NCI-H748 treated with DMSO at 0.1 percent for 48 hours (cell line): Measurements from ENCODE around the gene GPBAR1.
"Not testable (repeated sequence)": the region's sequence is repeated elsewhere in the genome, so short reads cannot be mapped to it uniquely, and the experiment has no call there.

Source experiments
- DNase-seq: peaks from one replicate; lab custom pipeline; 2025; lab: John Stamatoyannopoulos, UW

GPBAR1 gene

DNA sequence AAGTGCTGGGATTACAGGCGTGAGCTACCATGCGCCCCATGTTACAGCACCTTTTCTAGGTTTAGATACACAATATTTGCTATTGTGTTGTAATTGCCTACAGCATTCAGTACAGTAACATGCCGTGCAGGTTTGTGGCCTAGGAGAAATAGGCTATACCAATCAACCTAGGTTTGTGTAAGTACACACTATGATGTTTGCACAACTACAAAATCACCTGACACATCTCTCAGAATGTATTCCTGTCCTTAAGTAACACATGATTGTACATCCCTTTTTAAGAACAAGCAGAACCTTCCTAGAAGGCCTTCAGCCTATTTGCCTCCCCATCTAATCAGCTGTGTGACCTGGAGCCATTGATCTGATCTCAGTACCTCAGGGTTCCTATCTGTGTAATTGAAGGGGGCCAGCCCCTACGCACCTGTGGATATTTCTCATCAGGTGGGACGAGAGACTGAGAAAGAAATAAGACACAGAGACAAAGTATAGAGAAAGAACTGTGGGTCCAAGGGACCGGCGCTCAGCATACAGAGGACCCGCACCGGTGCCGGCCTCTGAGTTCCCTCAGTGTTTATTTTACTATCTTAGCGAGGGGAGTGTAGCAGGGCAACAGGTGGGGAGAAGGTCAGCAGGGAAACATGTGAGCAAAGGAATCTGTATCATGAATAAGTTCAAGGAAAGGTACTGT is 50.2 kb downstream of the GPBAR1 start:
- no peak for DNase-seq

DNA sequence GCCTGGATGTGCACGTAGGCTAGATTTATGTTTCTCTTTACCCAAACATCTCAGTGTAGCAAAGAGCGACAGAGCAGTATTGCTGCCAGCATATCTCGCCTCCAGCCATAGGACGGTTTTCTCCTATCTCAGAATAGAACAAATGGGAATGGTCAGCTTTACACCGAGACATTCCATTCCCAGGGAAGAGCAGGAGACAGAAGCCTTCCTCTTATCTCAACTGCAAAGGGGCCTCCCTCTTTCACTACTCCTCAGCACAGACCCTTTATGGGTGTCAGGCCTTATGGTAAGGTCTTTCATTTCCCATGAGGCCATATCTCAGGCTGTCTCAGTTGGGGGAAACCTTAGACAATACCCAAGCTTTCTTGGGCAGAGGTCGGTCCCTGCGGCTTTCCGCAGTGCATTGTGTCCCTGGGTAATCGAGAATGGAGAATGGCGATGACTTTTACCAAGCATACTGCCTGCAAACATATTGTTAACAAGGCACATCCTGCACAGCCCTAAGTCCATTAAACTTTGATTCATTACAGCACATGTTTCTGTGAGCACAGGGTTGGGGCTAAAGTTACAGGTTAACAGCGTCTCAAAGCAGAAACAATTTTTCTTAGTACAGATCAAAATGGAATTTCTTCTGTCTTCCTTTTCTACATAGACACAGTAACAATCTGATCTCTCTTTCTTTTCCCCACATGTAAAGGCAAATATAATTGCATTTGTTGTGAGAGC is 50.9 kb downstream of the GPBAR1 start:
- DNase-seq: not testable (repeated sequence)

DNA sequence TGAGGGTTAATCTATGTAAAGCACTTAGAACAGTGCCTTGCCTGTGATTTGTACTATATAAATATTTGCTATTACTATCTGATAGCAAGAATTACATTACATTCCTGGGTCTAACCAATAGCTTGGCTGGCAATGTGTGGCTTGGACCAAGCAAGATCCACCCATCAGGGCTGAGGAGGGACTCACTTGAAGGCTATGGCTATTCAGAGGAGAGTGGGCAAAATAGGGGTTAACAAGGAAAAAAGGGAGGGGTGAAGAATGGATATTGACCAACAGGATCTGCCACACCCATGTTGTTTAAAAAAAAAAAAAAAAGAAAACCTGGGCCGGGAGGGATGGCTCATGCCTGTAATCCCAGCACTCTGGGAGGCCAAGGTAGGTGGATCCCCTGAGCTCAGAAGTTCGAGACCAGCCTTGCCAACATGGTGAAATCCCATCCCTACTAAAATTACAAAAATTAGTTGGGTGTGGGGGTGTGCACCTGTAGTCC is 51.5 kb downstream of the GPBAR1 start:
- DNase-seq: no peak

DNA sequence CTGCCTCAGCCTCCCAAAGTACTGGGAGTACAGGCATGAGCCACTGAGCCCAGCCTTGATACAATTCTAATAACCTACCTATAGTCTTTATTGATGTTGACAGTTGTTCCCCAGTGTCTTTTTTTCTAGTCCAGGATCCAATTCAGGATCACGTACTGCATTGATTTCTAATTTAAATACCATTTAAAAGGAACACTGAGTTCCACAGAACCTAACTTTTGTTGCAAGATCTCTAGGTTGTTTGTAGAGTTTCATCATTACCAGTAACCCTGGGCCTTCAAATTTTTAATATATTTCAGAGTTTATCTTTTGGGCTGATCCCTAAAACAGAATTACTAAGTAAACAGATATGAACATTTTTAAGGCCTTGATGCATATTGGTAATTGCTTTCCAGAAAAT is 52.5 kb downstream of the GPBAR1 start:
- no peak for DNase-seq
